NB4 (cell line): ENCODE measurements around the gene CAMK2G.
"Not testable (repeated sequence)": the region's sequence is repeated elsewhere in the genome, so short reads cannot be mapped to it uniquely, and the experiment has no call there.

Source experiments
- DNase-seq: peaks from one replicate; pipeline ENCODE4 v3.0.0; 2010; ENCODE audit warnings: low read depth
- H3K4me3 ChIP-seq: one replicate; pipeline ENCODE4 v1.5.1; 2011; ENCODE audit warnings: mild to moderate bottlenecking, low read depth, low read length, moderate library complexity
- MYC ChIP-seq: IDR thresholded peaks from 2 replicates; pipeline ENCODE4 v1.6.1; 2011; ENCODE audit warnings: low read depth, low read length
- POLR2A ChIP-seq: IDR thresholded peaks from 2 replicates; pipeline ENCODE4 v1.6.1; 2011; ENCODE audit warnings: mild to moderate bottlenecking; ENCODE audit not compliant: insufficient read length; ENCODE audit errors: extremely low read depth
- TF ChIP-seq, protein P1 (sequence below): IDR thresholded peaks from 2 replicates; pipeline ENCODE4 v1.6.1; 2011; ENCODE audit warnings: low read depth, low read length
- TF ChIP-seq, protein P2 (sequence below): IDR thresholded peaks from one replicate; pipeline ENCODE4 v1.5.1; 2012; ENCODE audit warnings: low read depth, low read length

The CAMK2G gene

DNA sequence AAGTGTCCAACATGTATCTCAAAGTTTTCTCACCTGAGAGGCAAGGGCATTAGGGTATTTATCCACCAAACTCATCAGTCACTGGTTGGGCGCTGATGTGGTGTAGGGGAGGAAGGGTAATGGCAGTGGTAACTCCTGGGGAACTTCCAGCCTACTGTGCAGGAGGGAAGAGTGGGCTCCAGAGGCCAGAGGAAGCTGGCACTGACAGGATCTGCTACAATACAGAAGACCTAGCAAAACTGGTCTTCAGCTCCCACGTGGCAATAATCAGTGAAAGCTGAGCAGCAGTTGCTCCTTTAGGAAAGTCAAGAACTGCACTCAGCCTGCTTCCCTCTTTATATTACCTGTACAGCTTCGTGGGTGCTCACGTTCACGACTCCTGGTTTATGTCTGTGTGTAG is 17.2 kb upstream of the CAMK2G start:
- no peak overlapping the region for H3K4me3 ChIP-seq
- no peak for DNase-seq
- TF ChIP-seq, protein P1, sequence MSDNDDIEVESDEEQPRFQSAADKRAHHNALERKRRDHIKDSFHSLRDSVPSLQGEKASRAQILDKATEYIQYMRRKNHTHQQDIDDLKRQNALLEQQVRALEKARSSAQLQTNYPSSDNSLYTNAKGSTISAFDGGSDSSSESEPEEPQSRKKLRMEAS, result no peak
- TF ChIP-seq POLR2A (no peak), MYC (no peak)
- TF ChIP-seq, protein P2, sequence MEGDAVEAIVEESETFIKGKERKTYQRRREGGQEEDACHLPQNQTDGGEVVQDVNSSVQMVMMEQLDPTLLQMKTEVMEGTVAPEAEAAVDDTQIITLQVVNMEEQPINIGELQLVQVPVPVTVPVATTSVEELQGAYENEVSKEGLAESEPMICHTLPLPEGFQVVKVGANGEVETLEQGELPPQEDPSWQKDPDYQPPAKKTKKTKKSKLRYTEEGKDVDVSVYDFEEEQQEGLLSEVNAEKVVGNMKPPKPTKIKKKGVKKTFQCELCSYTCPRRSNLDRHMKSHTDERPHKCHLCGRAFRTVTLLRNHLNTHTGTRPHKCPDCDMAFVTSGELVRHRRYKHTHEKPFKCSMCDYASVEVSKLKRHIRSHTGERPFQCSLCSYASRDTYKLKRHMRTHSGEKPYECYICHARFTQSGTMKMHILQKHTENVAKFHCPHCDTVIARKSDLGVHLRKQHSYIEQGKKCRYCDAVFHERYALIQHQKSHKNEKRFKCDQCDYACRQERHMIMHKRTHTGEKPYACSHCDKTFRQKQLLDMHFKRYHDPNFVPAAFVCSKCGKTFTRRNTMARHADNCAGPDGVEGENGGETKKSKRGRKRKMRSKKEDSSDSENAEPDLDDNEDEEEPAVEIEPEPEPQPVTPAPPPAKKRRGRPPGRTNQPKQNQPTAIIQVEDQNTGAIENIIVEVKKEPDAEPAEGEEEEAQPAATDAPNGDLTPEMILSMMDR, result no peak

DNA sequence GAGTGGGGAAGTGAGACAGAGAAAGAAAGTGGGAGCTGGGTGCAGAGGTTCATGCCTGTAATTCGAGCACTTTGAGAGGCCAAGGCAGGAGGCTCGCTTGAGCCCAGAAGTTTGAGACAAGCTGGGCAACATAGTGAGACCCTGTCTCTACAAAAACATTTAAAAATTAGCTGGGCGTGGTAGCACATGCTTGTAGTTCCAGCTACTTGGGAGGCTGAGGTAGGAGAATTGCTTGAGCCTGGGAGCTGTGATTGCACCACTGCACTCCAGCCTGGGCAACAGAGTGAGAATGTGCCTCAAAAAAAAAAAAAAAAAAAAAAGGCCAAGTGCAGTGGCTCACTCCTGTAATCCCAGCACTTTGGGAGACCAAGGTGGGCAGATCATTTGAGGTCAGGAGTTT is 16.5 kb upstream of the CAMK2G start:
- not testable (repeated sequence) for DNase-seq, H3K4me3 ChIP-seq

DNA sequence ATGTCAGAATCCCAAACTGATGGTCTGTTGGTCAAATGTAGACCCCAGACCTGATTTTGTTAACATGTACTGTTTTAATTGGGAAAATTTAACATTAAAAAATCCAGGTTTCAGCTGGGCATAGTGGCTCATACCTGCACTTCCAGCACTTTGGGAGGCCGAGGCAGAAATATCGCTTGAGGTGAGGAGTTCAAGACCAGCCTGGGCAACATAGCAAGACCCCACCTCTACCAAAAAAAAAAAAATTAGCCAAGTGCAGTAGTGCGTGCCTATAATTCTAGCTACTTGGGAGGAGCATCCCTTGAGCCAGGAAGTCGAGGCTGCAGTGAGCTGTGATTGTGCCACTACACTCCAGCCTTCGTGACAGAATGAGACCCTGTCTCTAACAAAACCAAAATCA is 15.9 kb upstream of the CAMK2G start:
- no peak for TF ChIP-seq MYC
- TF ChIP-seq, protein P1, result no peak
- TF ChIP-seq, protein P2, result no peak
- TF ChIP-seq POLR2A, result no peak
- no peak overlapping the region for H3K4me3 ChIP-seq
- no peak for DNase-seq

- DNase-seq, H3K4me3 ChIP-seq: not testable (repeated sequence)
These were observed 15.1 kb upstream of the CAMK2G start for GRCh38 chr10:73889416-73889815.

DNA sequence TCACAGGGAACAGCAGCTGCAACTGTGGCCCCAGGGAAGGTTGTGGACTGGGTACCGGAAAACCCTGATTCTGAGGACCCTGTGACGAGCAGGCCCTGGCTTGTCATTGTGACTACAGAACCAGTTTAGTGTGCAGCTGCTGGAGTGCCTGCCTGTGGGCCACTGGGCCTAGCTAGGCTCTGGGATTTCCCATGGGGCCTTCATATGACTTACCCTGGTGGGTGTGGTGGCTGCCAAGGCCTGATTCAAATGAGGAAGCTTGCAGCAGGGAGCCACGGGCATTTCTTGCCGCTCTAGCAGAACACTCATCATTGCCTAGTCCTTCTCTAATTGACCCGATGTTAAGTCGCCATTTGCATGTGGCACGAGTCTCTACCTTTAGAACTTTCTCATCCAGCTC is 14.7 kb upstream of the CAMK2G start:
- TF ChIP-seq POLR2A, result no peak
- TF ChIP-seq, protein P2, result no peak
- TF ChIP-seq, protein P1, result peak; percentile 77
- TF ChIP-seq MYC, result peak; percentile 66; the same call in 1 of the 2 replicates
- peak; percentile 94 for DNase-seq
- H3K4me3 ChIP-seq, result no peak overlapping the region

- no peak overlapping the region for H3K4me3 ChIP-seq
- TF ChIP-seq MYC (no peak), POLR2A (no peak)
- TF ChIP-seq, protein P2, result no peak
- TF ChIP-seq, protein P1, result no peak
- DNase-seq, result no peak
These were observed 14.2 kb upstream of the CAMK2G start for GRCh38 chr10:73888514-73888913.

GRCh38 chr10:73887294-73888039 is 13.1 kb upstream of the CAMK2G start:
- TF ChIP-seq MYC (no peak), POLR2A (no peak)
- TF ChIP-seq, protein P1, result no peak
- TF ChIP-seq, protein P2, result no peak
- H3K4me3 ChIP-seq, result no peak overlapping the region
- DNase-seq, result no peak
